Stimulated activated CD8-positive, alpha-beta memory T cell treated with anti-CD3 and anti-CD28 coated beads, Interleukin-12 subunit alpha, Interleukin-12 subunit beta, amount 100 ng/mL, for 24 hours (primary cell): ENCODE results near the gene TBC1D8B.
"Not testable (repeated sequence)": the region's sequence is repeated elsewhere in the genome, so short reads cannot be mapped to it uniquely, and the experiment has no call there.

Experiments
- DNase-seq: peaks from one replicate; pipeline ENCODE4 v3.0.0-alpha.2; 2020; ENCODE audit errors: extremely low read depth

Gene TBC1D8B

GRCh38 chrX:106802388-106803275 is at the start of gene TBC1D8B:
TSS of gene TBC1D8B (plus strand) at chrX:106802673. CDS start at chrX:106802854, 181 bp downstream.
- no peak for DNase-seq

DNA sequence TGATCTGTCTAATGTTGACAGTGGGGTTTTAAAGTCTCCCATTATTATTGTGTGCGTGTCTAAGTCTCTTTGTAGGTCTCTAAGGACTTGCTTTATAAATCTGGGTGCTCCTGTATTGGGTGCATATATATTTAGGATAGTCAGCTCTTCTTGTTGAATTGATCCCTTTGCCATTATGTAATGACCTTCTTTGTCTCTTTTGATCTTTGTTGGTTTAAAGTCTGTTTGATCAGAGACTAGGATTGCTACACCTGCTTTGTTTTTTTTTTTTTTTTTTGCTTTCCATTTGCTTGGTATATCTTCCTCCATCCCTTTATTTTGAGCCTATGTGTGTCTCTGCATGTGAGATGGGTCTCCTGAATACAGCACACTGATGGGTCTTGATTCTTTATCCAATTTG is 33.2 kb upstream of the TBC1D8B start:
- DNase-seq, result not testable (repeated sequence)

GRCh38 chrX:106774981-106775380 is 27.5 kb upstream of the TBC1D8B start:
- no peak for DNase-seq

- no peak for DNase-seq
Measured at GRCh38 chrX:106780264-106780663, 22.2 kb upstream of the TBC1D8B start.

DNA sequence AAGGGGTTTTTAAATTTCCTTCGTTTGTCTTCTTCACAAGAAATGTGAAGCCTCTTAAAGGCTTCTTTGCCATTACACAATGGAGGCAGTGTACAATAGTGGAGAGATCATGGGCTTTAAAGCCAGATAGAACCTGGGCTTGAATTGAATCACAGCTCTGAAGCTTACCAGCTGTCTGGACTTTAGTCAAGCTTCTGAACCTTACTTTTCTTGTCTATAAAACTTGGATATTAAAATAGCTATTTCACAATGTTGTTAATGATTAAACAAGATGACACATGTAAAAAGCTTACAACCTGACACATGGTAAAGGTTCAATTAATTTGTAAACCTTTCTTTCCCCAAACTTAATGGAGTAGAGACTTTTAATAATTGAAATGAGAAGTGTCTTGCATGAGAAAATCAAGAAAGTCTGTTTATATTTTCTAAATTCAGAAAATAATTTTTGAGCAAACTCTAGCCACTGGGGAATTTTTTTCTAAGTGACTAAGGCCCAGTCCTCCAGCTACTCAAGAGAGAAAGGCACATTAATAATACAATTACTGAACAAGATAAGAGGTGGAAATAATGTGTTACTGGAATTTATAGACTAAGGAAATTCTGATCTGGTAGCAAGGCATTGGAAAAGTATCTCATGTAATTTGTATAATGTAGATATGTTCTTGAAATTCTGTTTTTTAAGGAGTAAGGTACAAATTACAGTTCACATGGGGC is 21.7 kb upstream of the TBC1D8B start:
- DNase-seq, result no peak

DNA sequence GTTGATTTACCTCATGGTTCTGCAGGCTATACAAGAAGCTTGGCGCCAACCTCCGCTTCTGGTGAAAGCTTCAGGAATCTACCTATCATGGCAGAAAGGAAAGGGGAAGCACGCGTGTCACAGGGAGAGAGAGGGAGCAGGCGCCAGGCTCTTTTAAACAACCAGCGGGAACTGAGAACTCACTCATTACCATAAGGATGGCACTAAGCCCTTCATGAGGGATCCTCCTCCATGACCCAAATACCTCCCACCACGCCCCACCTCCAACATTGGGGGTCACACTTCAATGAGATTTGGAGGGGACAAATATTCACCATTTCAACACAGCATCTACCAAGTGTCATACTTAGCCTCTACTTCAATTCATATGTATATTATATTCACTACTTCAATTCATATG is 18.8 kb upstream of the TBC1D8B start:
- DNase-seq, result no peak

DNA sequence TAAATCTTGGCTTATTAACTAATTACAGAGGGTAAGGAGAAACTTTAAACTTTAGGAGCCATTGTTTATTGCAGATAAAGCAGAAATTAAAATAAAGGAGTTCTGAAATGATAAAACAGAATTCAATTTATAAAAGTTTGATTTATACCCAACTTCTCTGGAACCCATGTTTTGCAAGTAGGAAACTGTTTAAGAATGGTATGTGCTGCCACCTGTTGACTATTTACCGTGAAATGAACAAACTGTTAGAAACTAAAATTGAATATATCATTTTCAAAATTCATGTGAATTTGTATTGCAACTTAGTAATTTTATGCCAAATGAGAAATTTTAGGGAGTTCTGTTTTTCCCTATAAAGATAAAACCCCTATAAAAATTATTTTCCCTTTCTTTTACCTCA is 11.0 kb upstream of the TBC1D8B start:
- DNase-seq, result no peak

GRCh38 chrX:106802063-106802387 is 448 bp upstream of the TBC1D8B start:
- DNase-seq, result no peak

DNA sequence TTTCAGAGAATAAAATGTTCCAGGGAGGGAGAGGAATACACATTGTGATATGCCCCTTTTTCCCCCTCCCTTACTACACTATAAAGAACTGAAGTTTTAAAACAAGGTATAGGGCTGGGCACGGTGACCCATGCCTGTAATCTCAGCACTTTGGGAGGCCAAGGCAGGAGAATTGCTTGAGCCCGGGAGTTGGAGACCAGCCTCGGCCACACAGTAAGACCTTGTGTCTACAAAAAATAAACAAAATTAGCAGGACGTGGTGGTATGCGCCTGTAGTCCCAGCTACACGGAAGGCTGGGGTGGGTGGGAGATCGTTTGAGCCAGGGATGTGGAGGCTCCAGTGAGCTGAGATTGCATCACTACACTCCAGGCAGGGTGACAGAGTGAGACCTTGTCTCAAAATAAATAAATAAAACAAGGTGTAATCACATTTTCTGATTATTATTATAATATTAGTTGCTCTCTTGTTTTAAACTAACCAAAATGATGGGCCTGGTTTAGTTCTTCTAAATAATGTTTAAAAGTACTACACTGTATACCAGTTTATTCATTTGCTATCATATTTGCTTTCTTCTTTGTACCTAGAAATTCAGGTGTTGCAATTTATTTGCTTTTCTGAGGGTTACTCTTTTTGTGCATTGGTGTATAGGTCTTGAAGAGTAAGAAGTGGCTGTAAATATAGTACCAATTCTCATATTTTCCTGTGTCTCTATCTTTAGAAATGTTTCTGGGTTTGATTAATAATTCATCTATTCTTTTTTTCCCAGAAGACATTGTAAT is 8.8 kb downstream of the TBC1D8B start:
- no peak for DNase-seq

GRCh38 chrX:106812930-106813329 is 10.5 kb downstream of the TBC1D8B start:
- DNase-seq, result not testable (repeated sequence)

DNA sequence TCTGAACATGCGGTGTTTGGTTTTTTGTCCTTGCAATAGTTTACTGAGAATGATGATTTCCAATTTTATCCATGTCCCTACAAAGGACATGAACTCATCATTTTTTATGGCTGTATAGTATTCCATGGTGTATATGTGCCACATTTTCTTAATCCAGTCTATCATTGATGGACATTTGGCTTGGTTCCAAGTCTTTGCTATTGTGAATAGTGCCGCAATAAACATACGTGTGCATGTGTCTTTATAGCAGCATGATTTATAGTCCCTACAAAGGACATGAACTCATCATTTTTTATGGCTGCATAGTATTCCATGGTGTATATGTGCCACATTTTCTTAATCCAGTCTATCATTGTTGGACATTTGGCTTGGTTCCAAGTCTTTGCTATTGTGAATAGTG is 11.6 kb downstream of the TBC1D8B start:
- not testable (repeated sequence) for DNase-seq

GRCh38 chrX:106862972-106863688 is 60.7 kb downstream of the TBC1D8B start:
- DNase-seq, result no peak

GRCh38 chrX:106863697-106864096 is 61.2 kb downstream of the TBC1D8B start:
- no peak for DNase-seq

DNA sequence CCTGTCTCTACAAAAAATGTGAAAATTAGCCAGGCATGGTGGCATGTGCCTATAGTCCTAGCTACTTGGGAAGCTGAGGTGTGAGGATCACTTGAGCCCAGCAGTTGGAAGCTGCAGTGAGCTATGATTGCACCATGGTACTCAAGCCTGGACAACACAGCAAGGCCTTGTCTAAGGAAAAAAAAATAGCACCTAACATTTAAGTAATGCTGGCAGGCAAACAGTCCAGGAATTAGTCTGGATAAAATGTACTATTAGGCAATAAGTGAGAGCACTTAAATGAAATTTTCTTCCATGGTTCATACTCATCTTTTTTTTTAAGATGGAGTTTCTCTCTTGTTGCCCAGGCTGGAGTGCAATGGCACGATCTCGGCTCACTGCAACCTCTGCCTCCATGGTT is 70.3 kb downstream of the TBC1D8B start:
- DNase-seq, result not testable (repeated sequence)

DNA sequence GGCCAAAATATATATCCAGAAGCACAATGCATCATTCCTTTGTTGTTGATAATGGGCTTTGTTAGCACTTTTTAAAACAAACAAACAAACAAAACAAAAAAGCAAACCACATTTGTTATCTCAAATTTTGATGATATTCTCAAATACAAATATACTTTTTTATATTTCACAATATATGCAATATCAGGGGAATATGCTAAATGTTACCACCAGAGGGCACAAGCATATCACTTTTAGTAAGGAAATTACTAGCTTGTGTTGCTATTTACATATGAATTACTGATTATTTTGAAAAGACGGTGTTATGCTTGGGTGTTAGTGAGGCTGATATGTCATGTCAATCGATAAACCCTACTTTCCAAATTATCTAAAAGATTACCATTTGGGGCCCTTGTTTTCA is 71.6 kb downstream of the TBC1D8B start:
- no peak for DNase-seq

DNA sequence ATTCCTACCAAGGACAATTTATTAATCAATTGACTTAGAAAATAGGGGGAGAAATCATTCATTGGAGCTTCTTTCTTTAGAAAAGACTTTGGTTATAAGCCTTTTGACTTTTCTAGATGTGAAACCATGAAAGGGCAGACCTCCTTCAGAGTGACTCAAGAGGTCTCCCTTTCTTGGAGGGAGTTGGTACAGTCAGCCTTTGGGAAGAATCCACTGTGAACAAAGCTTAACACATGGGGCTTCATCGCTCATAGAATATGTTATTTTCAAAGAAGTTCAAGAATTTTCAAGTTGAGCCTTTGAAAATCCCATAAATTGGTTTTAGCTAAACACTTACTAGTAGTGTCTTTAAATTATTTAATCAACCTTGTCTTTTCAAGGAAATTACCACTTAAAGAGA is 72.7 kb downstream of the TBC1D8B start:
- no peak for DNase-seq

DNA sequence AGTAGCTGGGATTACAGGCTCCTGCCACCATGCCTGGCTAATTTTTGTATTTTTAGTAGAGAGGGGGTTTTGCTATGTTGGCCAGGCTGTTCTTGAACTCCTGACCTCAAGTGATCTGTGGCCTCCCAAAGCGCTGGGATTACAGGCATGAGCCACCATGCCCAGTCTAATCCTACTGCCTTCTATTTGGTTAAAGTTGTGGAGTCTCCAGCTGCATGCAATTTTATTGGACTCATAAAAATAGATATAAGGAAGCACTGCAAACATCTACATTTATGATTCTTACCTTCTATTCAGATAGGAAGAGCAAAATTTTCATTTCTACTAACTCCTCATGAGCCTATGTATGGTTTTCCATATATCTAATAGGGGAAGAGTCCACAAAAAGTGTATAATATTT is 87.0 kb downstream of the TBC1D8B start:
- DNase-seq, result no peak

- no peak for DNase-seq
Measured at GRCh38 chrX:106891762-106892460, 89.4 kb downstream of the TBC1D8B start.

DNA sequence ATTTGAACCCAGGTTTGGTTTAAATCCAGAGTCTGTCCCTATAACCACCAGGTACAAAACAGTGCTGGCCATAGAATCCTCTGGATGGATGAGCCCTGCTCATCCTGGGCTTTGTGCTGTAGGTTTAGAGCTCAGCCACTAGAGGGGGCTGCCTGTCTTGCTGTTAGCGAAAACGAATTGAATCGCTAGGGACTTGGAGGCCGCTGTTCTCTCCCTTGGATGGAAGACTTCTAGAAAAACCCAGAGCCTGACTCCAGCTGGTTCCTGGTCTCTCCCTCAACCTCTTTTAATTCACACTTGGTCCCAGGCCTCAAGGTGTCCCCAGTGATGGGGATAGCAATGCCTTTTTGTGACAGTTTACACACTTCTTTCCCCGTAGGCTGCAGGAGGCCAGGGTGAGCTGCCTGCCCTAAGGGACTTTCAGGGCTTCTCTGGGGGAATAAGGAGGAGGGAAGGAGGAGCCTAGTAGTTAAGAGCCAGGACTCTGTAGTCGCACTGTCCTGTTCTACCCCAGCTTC is 92.0 kb downstream of the TBC1D8B start:
- DNase-seq, result peak; percentile 19

DNA sequence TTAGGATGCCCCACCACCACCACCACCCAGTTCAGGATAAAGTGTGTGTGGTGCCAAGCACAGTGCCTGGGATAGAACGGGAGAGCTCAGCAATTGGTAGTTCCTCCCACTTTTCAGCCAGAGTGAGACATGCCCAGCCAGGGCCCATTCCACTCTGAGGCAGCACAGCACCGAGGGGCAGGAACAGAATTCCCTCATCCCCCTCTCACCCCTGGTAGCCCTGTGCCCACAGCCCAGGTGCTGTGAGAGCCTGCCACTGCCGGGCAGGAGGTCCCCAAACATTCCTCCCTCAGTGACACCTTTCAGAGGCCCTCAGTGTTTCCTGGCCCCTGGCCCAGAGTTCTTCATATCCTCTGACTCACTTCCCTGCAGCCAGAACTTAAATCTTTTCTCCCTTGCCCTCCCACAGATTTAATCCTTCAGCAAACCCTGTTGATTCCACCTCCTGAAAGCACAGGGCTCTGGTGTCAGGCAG is 92.5 kb downstream of the TBC1D8B start:
- DNase-seq, result no peak

- no peak for DNase-seq
Measured at GRCh38 chrX:106897259-106897658, 94.8 kb downstream of the TBC1D8B start.
